Measurements from ENCODE around the gene COPS6.

The COPS6 gene

DNA sequence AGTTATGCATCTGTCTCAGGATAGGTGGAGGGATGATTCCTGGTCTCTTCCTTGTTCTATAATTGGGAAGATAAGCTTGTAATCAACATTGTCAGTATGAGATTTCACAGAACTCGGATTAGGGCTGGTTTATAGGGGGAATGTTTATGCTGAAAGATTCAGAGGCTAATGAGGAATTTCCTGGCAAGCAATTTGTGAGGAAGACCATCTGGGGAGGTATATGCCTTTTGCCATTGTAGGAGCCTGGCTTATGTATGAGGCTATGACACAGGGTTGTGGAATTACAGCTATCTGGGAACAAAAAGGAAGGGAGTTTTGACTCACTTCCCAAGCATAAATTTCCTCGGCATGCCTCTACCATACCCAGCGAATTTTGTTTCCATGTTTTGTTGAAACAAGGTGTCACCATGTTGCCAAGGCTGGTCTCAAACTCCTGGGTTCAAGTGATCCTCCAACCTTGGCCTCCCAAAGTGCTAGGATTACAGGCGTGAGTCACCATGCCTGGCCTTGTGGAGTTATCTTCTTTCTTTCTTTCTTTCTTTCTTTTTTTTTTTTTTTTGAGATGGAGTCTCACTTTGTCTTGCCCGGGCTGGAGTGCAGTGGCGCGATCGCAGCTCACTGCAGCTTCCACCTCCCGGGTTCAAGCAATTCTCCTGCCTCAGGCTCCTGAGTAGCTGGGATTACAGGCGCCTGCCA is 1.6 kb upstream of the COPS6 start:
- H3K9me3 ChIP-seq, result no peaks in the 10 kb centered on the region
- H3K4me1 ChIP-seq (ENCODE audit: control insufficient read depth in 1 of 2, insufficient read depth in 1 of 2, low read depth in 1 of 2, low read length in 1 of 2), result peaks cover 35 to 45% of the 10 kb centered on the region in 2 experiments
- no peak overlapping the region for H3K27ac ChIP-seq
- TF ChIP-seq, protein P1, sequence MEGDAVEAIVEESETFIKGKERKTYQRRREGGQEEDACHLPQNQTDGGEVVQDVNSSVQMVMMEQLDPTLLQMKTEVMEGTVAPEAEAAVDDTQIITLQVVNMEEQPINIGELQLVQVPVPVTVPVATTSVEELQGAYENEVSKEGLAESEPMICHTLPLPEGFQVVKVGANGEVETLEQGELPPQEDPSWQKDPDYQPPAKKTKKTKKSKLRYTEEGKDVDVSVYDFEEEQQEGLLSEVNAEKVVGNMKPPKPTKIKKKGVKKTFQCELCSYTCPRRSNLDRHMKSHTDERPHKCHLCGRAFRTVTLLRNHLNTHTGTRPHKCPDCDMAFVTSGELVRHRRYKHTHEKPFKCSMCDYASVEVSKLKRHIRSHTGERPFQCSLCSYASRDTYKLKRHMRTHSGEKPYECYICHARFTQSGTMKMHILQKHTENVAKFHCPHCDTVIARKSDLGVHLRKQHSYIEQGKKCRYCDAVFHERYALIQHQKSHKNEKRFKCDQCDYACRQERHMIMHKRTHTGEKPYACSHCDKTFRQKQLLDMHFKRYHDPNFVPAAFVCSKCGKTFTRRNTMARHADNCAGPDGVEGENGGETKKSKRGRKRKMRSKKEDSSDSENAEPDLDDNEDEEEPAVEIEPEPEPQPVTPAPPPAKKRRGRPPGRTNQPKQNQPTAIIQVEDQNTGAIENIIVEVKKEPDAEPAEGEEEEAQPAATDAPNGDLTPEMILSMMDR (IDR thresholded peaks at IDR 0.05), result no peak
- H3K36me3 ChIP-seq, result peaks cover 19% of the 10 kb centered on the region
- H3K4me3 ChIP-seq (ENCODE audit: low read depth in 1 of 2, low read length in 1 of 2), result no peak overlapping the region
- no peaks in the 10 kb centered on the region for H3K27me3 ChIP-seq

DNA sequence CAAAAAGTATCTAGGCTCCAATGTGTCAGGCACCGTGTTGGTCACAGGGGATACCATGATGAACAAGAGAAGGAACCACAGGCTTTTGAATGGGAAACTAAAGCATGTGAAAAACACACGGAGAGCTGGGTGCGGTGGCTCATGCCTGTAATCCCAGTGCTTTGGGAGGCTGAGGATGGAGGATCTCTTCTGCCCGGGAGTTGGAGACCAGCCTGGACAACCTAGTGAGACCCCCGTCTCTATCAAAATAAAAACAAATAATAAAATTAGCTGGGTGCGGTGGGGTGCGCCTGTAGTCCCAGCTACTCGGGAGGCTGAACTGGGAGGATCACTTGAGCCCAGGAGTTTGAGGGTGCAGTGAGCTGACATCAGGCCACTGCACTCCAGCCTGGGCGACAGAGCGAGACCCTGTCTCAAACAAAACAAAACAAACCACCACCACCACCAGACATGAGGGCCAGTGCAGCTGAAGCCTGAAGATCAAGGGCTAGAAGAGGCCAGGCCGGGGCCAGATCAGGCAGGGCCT is 611 bp upstream of the COPS6 start:
- peak overlapping the region; percentile 70 for H3K27ac ChIP-seq
- peaks cover 28 to 35% of the 10 kb centered on the region in 2 experiments for H3K4me1 ChIP-seq (ENCODE audit: control insufficient read depth in 1 of 2, insufficient read depth in 1 of 2, low read depth in 1 of 2, low read length in 1 of 2)
- H3K9me3 ChIP-seq, result no peaks in the 10 kb centered on the region
- H3K27me3 ChIP-seq, result no peaks in the 10 kb centered on the region
- TF ChIP-seq, protein P1 (IDR thresholded peaks at IDR 0.05), result no peak
- peak overlapping the region; percentile 90 to 92 for H3K4me3 ChIP-seq (ENCODE audit: low read depth in 1 of 2, low read length in 1 of 2)
- H3K36me3 ChIP-seq, result peaks cover 28% of the 10 kb centered on the region

DNA sequence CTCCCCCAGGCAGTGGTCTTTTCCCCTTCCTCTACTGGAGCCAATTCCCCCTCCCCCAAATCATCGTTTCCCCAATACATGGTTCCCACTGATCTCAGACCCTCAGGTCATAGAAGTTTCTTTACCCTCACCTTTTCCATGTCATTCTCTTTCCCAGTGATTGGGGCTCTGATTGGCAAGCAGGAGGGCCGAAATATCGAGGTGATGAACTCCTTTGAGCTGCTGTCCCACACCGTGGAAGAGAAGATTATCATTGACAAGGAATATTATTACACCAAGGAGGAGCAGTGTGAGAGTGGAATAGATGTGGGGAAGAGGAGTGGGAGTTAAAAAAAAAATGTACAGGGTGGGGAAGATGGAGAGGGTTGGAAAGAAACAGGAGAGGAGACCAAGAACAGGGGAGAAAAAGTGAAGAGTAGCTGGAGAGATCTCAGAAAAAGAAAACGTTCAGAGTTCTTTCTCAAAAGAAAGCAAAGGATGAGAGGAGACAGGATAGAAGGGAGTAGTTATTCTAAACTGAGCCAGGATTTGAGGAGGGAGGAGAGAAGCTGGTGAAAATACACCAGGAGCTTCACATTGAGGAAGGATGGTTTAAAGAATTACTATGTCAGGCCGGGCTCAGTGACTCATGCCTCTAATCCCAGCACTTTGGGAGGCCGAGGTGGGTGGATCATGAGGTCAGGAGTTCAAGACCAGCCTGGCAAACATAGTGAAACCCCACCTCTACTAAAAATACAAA is 858 bp downstream of the COPS6 start:
- Histone ChIP-seq H3K4me3 (ENCODE audit: low read depth in 1 of 2, low read length in 1 of 2) (peak overlapping the region; percentile 90 to 92), H3K4me1 (ENCODE audit: control insufficient read depth in 1 of 2, insufficient read depth in 1 of 2, low read depth in 1 of 2, low read length in 1 of 2) (peaks cover 26 to 31% of the 10 kb centered on the region in 2 experiments), H3K27me3 (no peaks in the 10 kb centered on the region), H3K27ac (peak overlapping the region; percentile 70), H3K36me3 (peaks cover 41% of the 10 kb centered on the region), H3K9me3 (no peaks in the 10 kb centered on the region)
- TF ChIP-seq, protein P1 (IDR thresholded peaks at IDR 0.05), result no peak

DNA sequence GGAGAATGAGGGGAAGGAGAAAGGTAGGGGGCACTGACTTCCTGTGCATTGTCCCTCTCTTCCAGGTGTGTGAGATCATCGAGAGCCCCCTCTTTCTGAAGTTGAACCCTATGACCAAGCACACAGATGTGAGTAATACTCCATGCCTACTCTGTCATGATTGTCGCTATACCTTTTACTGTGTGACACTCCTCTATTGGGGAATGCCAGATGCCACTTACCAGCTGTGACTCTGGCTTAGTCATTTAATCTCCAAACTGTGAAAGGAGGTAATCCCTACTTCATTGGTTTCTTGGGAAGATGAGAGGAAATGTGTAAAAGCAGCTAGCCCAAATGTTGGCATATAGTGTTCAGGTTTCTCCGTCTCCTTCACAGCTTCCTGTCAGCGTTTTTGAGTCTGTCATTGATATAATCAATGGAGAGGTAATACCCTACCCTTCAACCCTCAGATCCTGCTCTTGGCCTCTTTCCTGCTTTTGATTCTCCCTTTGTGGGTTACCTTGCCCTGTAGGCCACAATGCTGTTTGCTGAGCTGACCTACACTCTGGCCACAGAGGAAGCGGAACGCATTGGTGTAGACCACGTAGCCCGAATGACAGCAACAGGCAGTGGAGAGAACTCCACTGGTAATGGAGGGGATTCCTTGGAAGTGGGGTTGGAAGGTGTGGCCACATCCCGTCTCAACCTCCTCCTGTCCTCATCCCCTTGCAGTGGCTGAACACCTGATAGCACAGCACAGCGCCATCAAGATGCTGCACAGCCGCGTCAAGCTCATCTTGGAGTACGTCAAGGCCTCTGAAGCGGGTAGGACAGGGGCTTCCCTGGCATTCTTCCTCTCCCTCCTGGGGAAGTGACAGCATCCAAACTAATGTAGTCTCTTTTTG is 2.0 kb downstream of the COPS6 start:
- peaks cover 52% of the 10 kb centered on the region for H3K36me3 ChIP-seq
- H3K4me3 ChIP-seq (ENCODE audit: low read depth in 1 of 2, low read length in 1 of 2), result no peak overlapping the region
- H3K27ac ChIP-seq, result no peak overlapping the region
- TF ChIP-seq, protein P1 (IDR thresholded peaks at IDR 0.05), result no peak
- H3K27me3 ChIP-seq, result no peaks in the 10 kb centered on the region
- H3K4me1 ChIP-seq (ENCODE audit: control insufficient read depth in 1 of 2, insufficient read depth in 1 of 2, low read depth in 1 of 2, low read length in 1 of 2), result peaks cover 23 to 27% of the 10 kb centered on the region in 2 experiments
- H3K9me3 ChIP-seq, result no peaks in the 10 kb centered on the region

Measured in neutrophil (primary cell).